SK-N-SH treated with all-trans-retinoic acid at 6 μM for 48 hours (cell line): Measurements from ENCODE around the gene UTP4.

Experiments
- ATAC-seq: fragments of 200-7000 bp; cut with Tn5 transposase; 3 replicates; pipeline ENCODE4 v1.9.1; 2020; ENCODE audit warnings: mild to moderate bottlenecking, moderate library complexity
- ARNTL ChIP-seq: fragments of 450-650 bp; formaldehyde crosslinking; IDR thresholded peaks from 2 replicates; pipeline ENCODE4 v1.5.0; 2020; ENCODE audit warnings: low read depth, mild to moderate bottlenecking, moderate library complexity, borderline replicate concordance
- BACH2 ChIP-seq: fragments of 250-450 bp; sonication (Bioruptor Pico); IDR thresholded peaks from 2 replicates; pipeline ENCODE4 v1.9.0; 2021; ENCODE audit warnings: mild to moderate bottlenecking, borderline replicate concordance
- CSDC2 ChIP-seq: fragments of 250-450 bp; sonication (Bioruptor Pico); IDR thresholded peaks from 2 replicates; pipeline ENCODE4 v1.5.0; 2020; ENCODE audit warnings: mild to moderate bottlenecking, moderate library complexity
- ESRRG ChIP-seq: fragments of 250-450 bp; sonication (Bioruptor Pico); IDR thresholded peaks from 2 replicates; pipeline ENCODE4 v1.6.1; 2021; ENCODE audit warnings: mild to moderate bottlenecking
- GLIS3 ChIP-seq: fragments of 250-450 bp; sonication (Bioruptor Pico); IDR thresholded peaks from 2 replicates; pipeline ENCODE4 v1.5.0; 2020; ENCODE audit warnings: mild to moderate bottlenecking, moderate library complexity
- ISL1 ChIP-seq: fragments of 250-450 bp; sonication (Bioruptor Pico); IDR thresholded peaks from 2 replicates; pipeline ENCODE4 v2.1.2; 2022; ENCODE audit warnings: mild to moderate bottlenecking, moderate library complexity
- OSR1 ChIP-seq: fragments of 250-450 bp; sonication (Bioruptor Pico); IDR thresholded peaks from 2 replicates; pipeline ENCODE4 v1.8.0; 2022; ENCODE audit warnings: moderate library complexity, mild to moderate bottlenecking, inconsistent platforms
- PPARA ChIP-seq: fragments of 250-450 bp; sonication (Bioruptor Pico); IDR thresholded peaks from 2 replicates; pipeline ENCODE4 v1.5.0; 2020; ENCODE audit warnings: mild to moderate bottlenecking, borderline replicate concordance
- RARB ChIP-seq: fragments of 250-450 bp; sonication (Bioruptor Pico); IDR thresholded peaks from 2 replicates; pipeline ENCODE4 v1.8.0; 2021; ENCODE audit warnings: mild to moderate bottlenecking, moderate library complexity
- SNAI2 ChIP-seq: fragments of 250-450 bp; sonication (Bioruptor Pico); IDR thresholded peaks from 2 replicates; pipeline ENCODE4 v1.5.0; 2020; ENCODE audit warnings: mild to moderate bottlenecking, moderate library complexity
- TCF4 ChIP-seq: fragments of 250-450 bp; sonication (Bioruptor Pico); IDR thresholded peaks from 2 replicates; pipeline ENCODE4 v1.8.0; 2021; ENCODE audit warnings: mild to moderate bottlenecking, moderate library complexity, borderline replicate concordance
- TOX ChIP-seq: fragments of 250-450 bp; sonication (Bioruptor Pico); IDR thresholded peaks from 2 replicates; pipeline ENCODE4 v1.8.0; 2021; ENCODE audit warnings: mild to moderate bottlenecking, moderate library complexity, borderline replicate concordance
- ZC3H10 ChIP-seq: fragments of 250-450 bp; sonication (Bioruptor Pico); IDR thresholded peaks from 2 replicates; pipeline ENCODE4 v1.5.1; 2021; ENCODE audit warnings: mild to moderate bottlenecking, moderate library complexity
- ZFP3 ChIP-seq: fragments of 250-450 bp; sonication (Bioruptor Pico); IDR thresholded peaks from 2 replicates; pipeline ENCODE4 v1.5.0; 2020; ENCODE audit warnings: mild to moderate bottlenecking, moderate library complexity
- ZFP30 ChIP-seq: fragments of 450-650 bp; formaldehyde crosslinking; IDR thresholded peaks from 2 replicates; pipeline ENCODE4 v1.5.0; 2022; ENCODE audit warnings: mild to moderate bottlenecking, moderate library complexity
- ZNF565 ChIP-seq: fragments of 450-650 bp; formaldehyde crosslinking; conservative IDR thresholded peaks from 2 replicates; pipeline ENCODE4 v1.5.0; 2020; ENCODE audit warnings: low read depth, mild to moderate bottlenecking, moderate library complexity
- ZNF70 ChIP-seq: fragments of 450-650 bp; formaldehyde crosslinking; IDR thresholded peaks from 2 replicates; pipeline ENCODE4 v1.5.0; 2020; ENCODE audit warnings: mild to moderate bottlenecking, moderate library complexity
- ZNF8 ChIP-seq: fragments of 450-650 bp; formaldehyde crosslinking; IDR thresholded peaks from 2 replicates; pipeline ENCODE4 v1.5.0; 2020; ENCODE audit warnings: mild to moderate bottlenecking, moderate library complexity
- TF ChIP-seq, protein P1 (sequence below): fragments of 250-450 bp; sonication (Bioruptor Pico); IDR thresholded peaks from 2 replicates; pipeline ENCODE4 v1.5.1; 2020; ENCODE audit warnings: low read depth, mild to moderate bottlenecking, moderate library complexity
- TF ChIP-seq, protein P2 (sequence below): fragments of 250-450 bp; sonication (Bioruptor Pico); IDR thresholded peaks from 2 replicates; pipeline ENCODE4 v1.8.0; 2021; ENCODE audit warnings: low read depth, mild to moderate bottlenecking, moderate library complexity, borderline replicate concordance
- TF ChIP-seq, protein P3 (sequence below): fragments of 250-450 bp; sonication (Bioruptor Pico); IDR thresholded peaks from 2 replicates; pipeline ENCODE4 v1.8.0; 2020; ENCODE audit warnings: mild to moderate bottlenecking, moderate library complexity, borderline replicate concordance
- TF ChIP-seq, protein P4 (sequence below): fragments of 250-450 bp; sonication (Bioruptor Pico); IDR thresholded peaks from 2 replicates; pipeline ENCODE4 v1.5.0; 2020; ENCODE audit warnings: mild to moderate bottlenecking, moderate library complexity
- TF ChIP-seq, protein P5 (sequence below): fragments of 250-450 bp; sonication (Bioruptor Pico); IDR thresholded peaks from 2 replicates; pipeline ENCODE4 v1.5.1; 2021; ENCODE audit warnings: mild to moderate bottlenecking, moderate library complexity

Gene UTP4

DNA sequence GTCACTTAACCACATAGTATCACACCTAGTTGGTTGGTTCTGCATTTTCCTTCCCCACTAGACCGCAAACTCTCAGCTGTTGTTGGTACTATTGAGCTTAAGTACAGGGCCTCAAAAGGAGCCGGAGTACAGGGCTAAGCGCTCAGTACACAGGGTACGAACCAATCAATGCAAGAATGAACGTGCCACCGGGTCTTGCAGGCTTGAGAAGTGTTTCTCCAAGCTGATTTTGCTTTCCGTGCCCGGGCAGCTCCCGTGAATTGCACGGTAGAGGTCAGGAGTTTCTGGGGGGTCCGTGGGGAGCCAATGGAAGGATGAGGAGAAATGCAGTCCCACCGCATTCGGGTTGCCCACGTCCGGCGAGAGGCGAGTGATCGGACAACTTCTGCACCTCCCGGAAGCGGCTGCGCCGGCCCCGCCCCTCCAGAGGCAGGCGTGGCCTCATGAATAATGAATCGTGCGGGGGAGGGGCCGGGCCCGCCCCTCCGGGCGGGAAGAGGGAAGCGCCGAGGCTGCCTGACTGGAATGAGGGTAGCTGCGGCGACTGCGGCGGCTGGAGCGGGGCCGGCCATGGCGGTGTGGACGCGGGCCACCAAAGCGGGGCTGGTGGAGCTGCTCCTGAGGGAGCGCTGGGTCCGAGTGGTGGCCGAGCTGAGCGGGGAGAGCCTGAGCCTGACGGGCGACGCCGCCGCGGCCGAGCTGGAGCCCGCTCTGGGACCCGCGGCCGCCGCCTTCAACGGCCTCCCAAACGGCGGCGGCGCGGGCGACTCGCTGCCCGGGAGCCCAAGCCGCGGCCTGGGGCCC lies 54.4 kb downstream of the UTP4 start, which contains the start of gene SNTB2:
TSS of gene SNTB2 (plus strand) at position 523 of the 804 bp plus-strand sequence. CDS start at position 526, 3 bp downstream.
- TF ChIP-seq ZFP3 (CRISPR knock-in tag): 0 out of 2 replicates have a peak, but pooled peaks have one; percentile 44
- no peak for TF ChIP-seq ESRRG (CRISPR knock-in tag)
- ATAC-seq: peak; percentile 90

DNA sequence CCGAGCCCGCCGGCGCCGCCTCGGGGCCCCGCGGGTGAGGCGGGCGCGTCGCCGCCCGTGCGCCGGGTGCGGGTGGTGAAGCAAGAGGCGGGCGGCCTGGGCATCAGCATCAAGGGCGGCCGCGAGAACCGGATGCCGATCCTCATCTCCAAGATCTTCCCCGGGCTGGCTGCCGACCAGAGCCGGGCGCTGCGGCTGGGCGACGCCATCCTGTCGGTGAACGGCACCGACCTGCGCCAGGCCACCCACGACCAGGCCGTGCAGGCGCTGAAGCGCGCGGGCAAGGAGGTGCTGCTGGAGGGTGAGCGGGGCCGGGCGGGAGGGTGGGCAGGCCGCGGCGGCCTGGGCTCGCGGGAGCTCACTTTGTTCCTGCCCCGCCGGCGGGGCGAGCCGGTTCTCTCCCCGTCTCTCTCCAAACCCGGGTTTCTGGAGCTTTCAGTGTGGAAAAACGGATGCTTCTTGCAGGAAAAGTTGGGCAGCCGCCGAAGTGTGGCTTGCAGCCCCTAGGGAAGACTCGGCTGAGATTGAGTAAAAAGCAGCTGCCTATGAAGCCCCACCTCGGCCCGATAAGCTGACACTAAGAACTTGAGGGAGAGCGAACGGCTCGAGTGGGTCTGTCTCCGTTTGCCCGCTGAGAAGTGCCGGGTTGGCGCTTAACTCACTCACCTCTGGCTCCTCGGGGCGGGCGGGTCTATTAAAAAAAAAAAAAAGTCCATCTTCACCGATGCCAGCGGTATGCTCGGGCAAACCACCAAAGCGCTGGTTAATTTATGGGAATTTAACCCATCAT lies 55.2 kb downstream of the UTP4 start:
- TF ChIP-seq ESRRG (CRISPR knock-in tag) (no peak), CSDC2 (CRISPR knock-in tag) (no peak), TCF4 (CRISPR knock-in tag) (no peak), PPARA (no peak), ZNF8 (CRISPR knock-in tag) (no peak), RARB (CRISPR knock-in tag) (no peak)
- ATAC-seq: peak; percentile 53

DNA sequence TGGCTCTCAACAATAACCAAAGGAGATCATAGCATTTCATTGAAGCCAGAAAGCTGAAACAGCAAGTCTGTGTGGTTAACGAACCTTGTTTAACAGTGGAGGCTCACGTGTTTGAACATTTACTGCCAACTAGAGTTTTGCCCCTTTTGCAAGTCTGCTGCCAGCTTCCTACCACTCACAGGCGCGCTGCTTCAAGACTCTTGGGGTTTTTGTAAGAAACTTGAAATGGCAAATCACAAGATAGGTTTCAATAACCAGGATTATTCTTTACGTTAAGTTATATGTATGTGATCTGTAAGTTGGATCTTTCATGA lies 55.7 kb downstream of the UTP4 start:
- ATAC-seq: peak; percentile 37
- TF ChIP-seq SNAI2 (no peak), OSR1 (CRISPR knock-in tag) (no peak), ZFP3 (CRISPR knock-in tag) (no peak), ARNTL (CRISPR knock-in tag) (no peak), ISL1 (CRISPR knock-in tag) (no peak), ZFP30 (no peak), GLIS3 (no peak), TCF4 (CRISPR knock-in tag) (no peak), ESRRG (CRISPR knock-in tag) (no peak), ZNF8 (CRISPR knock-in tag) (no peak), RARB (CRISPR knock-in tag) (no peak), ZNF565 (CRISPR knock-in tag) (no peak), ZNF70 (CRISPR knock-in tag) (no peak), ZC3H10 (CRISPR knock-in tag) (no peak)
- TF ChIP-seq, protein P1, sequence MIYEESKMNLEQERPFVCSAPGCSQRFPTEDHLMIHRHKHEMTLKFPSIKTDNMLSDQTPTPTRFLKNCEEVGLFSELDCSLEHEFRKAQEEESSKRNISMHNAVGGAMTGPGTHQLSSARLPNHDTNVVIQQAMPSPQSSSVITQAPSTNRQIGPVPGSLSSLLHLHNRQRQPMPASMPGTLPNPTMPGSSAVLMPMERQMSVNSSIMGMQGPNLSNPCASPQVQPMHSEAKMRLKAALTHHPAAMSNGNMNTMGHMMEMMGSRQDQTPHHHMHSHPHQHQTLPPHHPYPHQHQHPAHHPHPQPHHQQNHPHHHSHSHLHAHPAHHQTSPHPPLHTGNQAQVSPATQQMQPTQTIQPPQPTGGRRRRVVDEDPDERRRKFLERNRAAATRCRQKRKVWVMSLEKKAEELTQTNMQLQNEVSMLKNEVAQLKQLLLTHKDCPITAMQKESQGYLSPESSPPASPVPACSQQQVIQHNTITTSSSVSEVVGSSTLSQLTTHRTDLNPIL (CRISPR knock-in tag): no peak
- TF ChIP-seq, protein P2, sequence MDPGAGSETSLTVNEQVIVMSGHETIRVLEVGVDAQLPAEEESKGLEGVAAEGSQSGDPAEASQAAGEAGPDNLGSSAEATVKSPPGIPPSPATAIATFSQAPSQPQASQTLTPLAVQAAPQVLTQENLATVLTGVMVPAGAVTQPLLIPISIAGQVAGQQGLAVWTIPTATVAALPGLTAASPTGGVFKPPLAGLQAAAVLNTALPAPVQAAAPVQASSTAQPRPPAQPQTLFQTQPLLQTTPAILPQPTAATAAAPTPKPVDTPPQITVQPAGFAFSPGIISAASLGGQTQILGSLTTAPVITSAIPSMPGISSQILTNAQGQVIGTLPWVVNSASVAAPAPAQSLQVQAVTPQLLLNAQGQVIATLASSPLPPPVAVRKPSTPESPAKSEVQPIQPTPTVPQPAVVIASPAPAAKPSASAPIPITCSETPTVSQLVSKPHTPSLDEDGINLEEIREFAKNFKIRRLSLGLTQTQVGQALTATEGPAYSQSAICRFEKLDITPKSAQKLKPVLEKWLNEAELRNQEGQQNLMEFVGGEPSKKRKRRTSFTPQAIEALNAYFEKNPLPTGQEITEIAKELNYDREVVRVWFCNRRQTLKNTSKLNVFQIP (CRISPR knock-in tag): no peak
- TF ChIP-seq, protein P3, sequence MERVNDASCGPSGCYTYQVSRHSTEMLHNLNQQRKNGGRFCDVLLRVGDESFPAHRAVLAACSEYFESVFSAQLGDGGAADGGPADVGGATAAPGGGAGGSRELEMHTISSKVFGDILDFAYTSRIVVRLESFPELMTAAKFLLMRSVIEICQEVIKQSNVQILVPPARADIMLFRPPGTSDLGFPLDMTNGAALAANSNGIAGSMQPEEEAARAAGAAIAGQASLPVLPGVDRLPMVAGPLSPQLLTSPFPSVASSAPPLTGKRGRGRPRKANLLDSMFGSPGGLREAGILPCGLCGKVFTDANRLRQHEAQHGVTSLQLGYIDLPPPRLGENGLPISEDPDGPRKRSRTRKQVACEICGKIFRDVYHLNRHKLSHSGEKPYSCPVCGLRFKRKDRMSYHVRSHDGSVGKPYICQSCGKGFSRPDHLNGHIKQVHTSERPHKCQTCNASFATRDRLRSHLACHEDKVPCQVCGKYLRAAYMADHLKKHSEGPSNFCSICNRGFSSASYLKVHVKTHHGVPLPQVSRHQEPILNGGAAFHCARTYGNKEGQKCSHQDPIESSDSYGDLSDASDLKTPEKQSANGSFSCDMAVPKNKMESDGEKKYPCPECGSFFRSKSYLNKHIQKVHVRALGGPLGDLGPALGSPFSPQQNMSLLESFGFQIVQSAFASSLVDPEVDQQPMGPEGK (CRISPR knock-in tag): no peak
- TF ChIP-seq, protein P4, sequence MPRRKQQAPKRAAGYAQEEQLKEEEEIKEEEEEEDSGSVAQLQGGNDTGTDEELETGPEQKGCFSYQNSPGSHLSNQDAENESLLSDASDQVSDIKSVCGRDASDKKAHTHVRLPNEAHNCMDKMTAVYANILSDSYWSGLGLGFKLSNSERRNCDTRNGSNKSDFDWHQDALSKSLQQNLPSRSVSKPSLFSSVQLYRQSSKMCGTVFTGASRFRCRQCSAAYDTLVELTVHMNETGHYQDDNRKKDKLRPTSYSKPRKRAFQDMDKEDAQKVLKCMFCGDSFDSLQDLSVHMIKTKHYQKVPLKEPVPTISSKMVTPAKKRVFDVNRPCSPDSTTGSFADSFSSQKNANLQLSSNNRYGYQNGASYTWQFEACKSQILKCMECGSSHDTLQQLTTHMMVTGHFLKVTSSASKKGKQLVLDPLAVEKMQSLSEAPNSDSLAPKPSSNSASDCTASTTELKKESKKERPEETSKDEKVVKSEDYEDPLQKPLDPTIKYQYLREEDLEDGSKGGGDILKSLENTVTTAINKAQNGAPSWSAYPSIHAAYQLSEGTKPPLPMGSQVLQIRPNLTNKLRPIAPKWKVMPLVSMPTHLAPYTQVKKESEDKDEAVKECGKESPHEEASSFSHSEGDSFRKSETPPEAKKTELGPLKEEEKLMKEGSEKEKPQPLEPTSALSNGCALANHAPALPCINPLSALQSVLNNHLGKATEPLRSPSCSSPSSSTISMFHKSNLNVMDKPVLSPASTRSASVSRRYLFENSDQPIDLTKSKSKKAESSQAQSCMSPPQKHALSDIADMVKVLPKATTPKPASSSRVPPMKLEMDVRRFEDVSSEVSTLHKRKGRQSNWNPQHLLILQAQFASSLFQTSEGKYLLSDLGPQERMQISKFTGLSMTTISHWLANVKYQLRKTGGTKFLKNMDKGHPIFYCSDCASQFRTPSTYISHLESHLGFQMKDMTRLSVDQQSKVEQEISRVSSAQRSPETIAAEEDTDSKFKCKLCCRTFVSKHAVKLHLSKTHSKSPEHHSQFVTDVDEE (CRISPR knock-in tag): no peak

DNA sequence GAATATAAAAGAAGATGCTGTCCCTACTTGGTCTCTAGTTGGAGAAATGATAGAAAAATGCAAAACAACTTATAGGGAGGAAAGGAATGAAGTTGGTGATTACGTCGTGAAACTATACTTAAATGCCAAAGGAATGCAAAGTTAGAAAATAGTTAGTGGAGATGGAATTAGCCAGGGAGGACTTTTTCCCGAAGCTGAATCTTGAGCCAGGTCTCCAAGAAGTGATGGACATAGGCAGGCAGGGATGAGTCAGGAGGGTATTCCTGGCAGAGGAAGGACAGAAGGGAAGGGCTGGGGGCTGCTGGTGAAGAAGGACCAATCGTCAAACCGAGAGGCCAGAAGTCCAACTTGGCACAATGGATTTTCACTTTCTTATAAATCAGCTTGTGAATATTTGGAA lies 56.3 kb downstream of the UTP4 start:
- ATAC-seq: peak; percentile 9; the same call in 1 of the 3 replicates
- TF ChIP-seq ISL1 (CRISPR knock-in tag): no peak
- TF ChIP-seq, protein P5, sequence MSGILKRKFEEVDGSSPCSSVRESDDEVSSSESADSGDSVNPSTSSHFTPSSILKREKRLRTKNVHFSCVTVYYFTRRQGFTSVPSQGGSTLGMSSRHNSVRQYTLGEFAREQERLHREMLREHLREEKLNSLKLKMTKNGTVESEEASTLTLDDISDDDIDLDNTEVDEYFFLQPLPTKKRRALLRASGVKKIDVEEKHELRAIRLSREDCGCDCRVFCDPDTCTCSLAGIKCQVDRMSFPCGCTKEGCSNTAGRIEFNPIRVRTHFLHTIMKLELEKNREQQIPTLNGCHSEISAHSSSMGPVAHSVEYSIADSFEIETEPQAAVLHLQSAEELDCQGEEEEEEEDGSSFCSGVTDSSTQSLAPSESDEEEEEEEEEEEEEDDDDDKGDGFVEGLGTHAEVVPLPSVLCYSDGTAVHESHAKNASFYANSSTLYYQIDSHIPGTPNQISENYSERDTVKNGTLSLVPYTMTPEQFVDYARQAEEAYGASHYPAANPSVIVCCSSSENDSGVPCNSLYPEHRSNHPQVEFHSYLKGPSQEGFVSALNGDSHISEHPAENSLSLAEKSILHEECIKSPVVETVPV (CRISPR knock-in tag): no peak
- TF ChIP-seq ARNTL (CRISPR knock-in tag): no peak
- TF ChIP-seq TOX (CRISPR knock-in tag): no peak
- no peak for TF ChIP-seq SNAI2
- no peak for TF ChIP-seq ZNF8 (CRISPR knock-in tag)
- TF ChIP-seq, protein P3 (CRISPR knock-in tag): no peak
- no peak for TF ChIP-seq BACH2 (CRISPR knock-in tag)
- TF ChIP-seq RARB (CRISPR knock-in tag): no peak
- no peak for TF ChIP-seq ZFP3 (CRISPR knock-in tag)
